Epithelial cell of proximal tubule (primary cell): Measurements from ENCODE around the gene MRPL34. TPM values are rescaled to one million over a fixed set of nuclear protein-coding genes. Genes with fewer than 3 reads are reported as not detected.

Source experiments
- DNase-seq: peaks from one replicate; pipeline ENCODE4 v3.0.0-alpha.2; 2011; ENCODE audit warnings: low read depth
- H3K4me3 ChIP-seq: 2 replicates; pipeline ENCODE4 v1.5.1; 2011; ENCODE audit warnings: low read depth, mild to moderate bottlenecking, low read length
- CTCF ChIP-seq: conservative IDR thresholded peaks from 2 replicates; pipeline ENCODE4 v1.5.1; 2012; ENCODE audit warnings: low read depth, mild to moderate bottlenecking, low read length
- total RNA-seq: library from RNA; depleted of rRNA; stranded (reverse); fragments of >200 nt; gene quantifications from 2 replicates; pipeline ENCODE4 v1.2.3, GENCODE V29; 2015

The MRPL34 gene
- total RNA-seq, 1 donor from 2014 or later, result 121 TPM

GRCh38 chr19:17275441-17276175, 30.1 kb upstream of the MRPL34 start:
- no peak for TF ChIP-seq CTCF
- DNase-seq, result no peak
- no peak overlapping the region for H3K4me3 ChIP-seq

- no peak for DNase-seq
- H3K4me3 ChIP-seq, result no peak overlapping the region
- TF ChIP-seq CTCF, result no peak
These were observed 26.2 kb upstream of the MRPL34 start for GRCh38 chr19:17279436-17279835.

- DNase-seq, result no peak
- no peak for TF ChIP-seq CTCF
- peak within 1 kb of the TSS; percentile 47 for H3K4me3 ChIP-seq
These were observed 24.0 kb upstream of the MRPL34 start, which contains the start of gene ANKLE1 for GRCh38 chr19:17281391-17282304. ANKLE1 (plus strand) TSS chr19:17281901; CDS start chr19:17281921, 20 bp downstream.

GRCh38 chr19:17282488-17283125, 23.1 kb upstream of the MRPL34 start:
- peak overlapping the region; percentile 47 for H3K4me3 ChIP-seq
- no peak for DNase-seq
- TF ChIP-seq CTCF, result peak; percentile 83

GRCh38 chr19:17283504-17283996, 22.1 kb upstream of the MRPL34 start:
- no peak for DNase-seq
- TF ChIP-seq CTCF, result no peak
- H3K4me3 ChIP-seq, result no peak overlapping the region

- H3K4me3 ChIP-seq, result no peak overlapping the region
- no peak for DNase-seq
- TF ChIP-seq CTCF, result no peak
These were observed 20.1 kb upstream of the MRPL34 start for GRCh38 chr19:17285415-17286135.
